Breast epithelium (tissue), 4 donors: ENCODE results near the gene TRPC4AP. TPM values are rescaled to one million over a fixed set of nuclear protein-coding genes. Genes with fewer than 3 reads are reported as not detected.

ENCODE experiments used
- DNase-seq, 2 donors: peaks; one replicate each; pipeline ENCODE4 v3.0.0-alpha.2; 2019; ENCODE audit warnings: low spot score in 2 of 2
- H3K27ac ChIP-seq, 2 donors: fragments of 200-600 bp; sonication (generic) in 1 of 2; one replicate each; pipeline ENCODE4 v1.5.1; 2016 to 2019; ENCODE audit warnings: mild to moderate bottlenecking in 1 of 2
- H3K27me3 ChIP-seq, 2 donors: fragments of 200-600 bp; sonication (generic) in 1 of 2; one replicate each; pipeline versions ENCODE4 v1.5.1 to v1.6.0; 2017 to 2019; ENCODE audit warnings: control low read depth in 1 of 2, mild to moderate bottlenecking in 1 of 2
- H3K36me3 ChIP-seq: fragments of 200-600 bp; one replicate; pipeline ENCODE4 v1.5.1; 2019
- H3K4me1 ChIP-seq, 2 donors: fragments of 200-600 bp; sonication (generic); one replicate each; pipeline ENCODE4 v1.5.1; 2016 to 2019; ENCODE audit warnings: control low read depth in 1 of 2
- H3K4me3 ChIP-seq, 3 donors: fragments of 200-600 bp; sonication (generic); 1 replicate in 2 of 3; 2 replicates in 1 of 3; pipeline ENCODE4 v1.5.1; 2016 to 2019; ENCODE audit warnings: mild to moderate bottlenecking in 3 of 3, moderate library complexity in 2 of 3
- H3K9me3 ChIP-seq, 2 donors: fragments of 200-600 bp; sonication (generic) in 1 of 2; one replicate each; pipeline ENCODE4 v1.5.1; 2016 to 2019; ENCODE audit warnings: control low read depth in 1 of 2
- POLR2A ChIP-seq: fragments of 450-650 bp; IDR thresholded peaks from one replicate; pipeline ENCODE4 v1.6.1; 2016; ENCODE audit warnings: antibody characterized with exemption, mild to moderate bottlenecking, moderate library complexity
- POLR2AphosphoS5 ChIP-seq, 3 donors: sonication (generic); formaldehyde crosslinking; IDR thresholded peaks; one replicate each; pipeline ENCODE4 v1.6.1; 2017; ENCODE audit warnings: antibody characterized with exemption in 3 of 3
- intact Hi-C: fragments of 100-400 bp; cut with DNase I; formaldehyde crosslinking; loops from one replicate; pipeline ENCODE4 v1.15.1; 2023; ENCODE audit warnings: low total_unique reads
- total RNA-seq, 3 donors: library from RNA; depleted of rRNA; stranded (reverse); fragments of >200 nt; gene quantifications; one replicate each; pipeline ENCODE4 v1.1.0, GENCODE V29; 2016
- TF ChIP-seq, protein P1 (sequence below), 3 donors: fragments of 450-650 bp; IDR thresholded peaks; one replicate each; pipeline ENCODE4 v1.5.1; 2016 to 2017; ENCODE audit warnings: antibody characterized with exemption in 3 of 3, mild to moderate bottlenecking in 3 of 3, moderate library complexity in 3 of 3

TRPC4AP gene
- total RNA-seq, 3 donors from 2014 or later: 62.6 to 71.7 (median 69.5) TPM

GRCh38 chr20:34956041-34956458, 136.6 kb downstream of the TRPC4AP start:
- Histone ChIP-seq H3K4me3 (peak overlapping the region; percentile 56 to 81 (median 71)), H3K36me3 (no peaks in the 10 kb centered on the region), H3K27me3 (no peaks in the 10 kb centered on the region), H3K9me3 (no peaks in the 10 kb centered on the region), H3K27ac (peak overlapping the region; percentile 90 to 94), H3K4me1 (peaks cover 0 to 4% of the 10 kb centered on the region in 2 donors)
- DNase-seq: no peak
- TF ChIP-seq POLR2AphosphoS5 (IDR thresholded peaks at IDR 0.05): no peak
- TF ChIP-seq, protein P1, sequence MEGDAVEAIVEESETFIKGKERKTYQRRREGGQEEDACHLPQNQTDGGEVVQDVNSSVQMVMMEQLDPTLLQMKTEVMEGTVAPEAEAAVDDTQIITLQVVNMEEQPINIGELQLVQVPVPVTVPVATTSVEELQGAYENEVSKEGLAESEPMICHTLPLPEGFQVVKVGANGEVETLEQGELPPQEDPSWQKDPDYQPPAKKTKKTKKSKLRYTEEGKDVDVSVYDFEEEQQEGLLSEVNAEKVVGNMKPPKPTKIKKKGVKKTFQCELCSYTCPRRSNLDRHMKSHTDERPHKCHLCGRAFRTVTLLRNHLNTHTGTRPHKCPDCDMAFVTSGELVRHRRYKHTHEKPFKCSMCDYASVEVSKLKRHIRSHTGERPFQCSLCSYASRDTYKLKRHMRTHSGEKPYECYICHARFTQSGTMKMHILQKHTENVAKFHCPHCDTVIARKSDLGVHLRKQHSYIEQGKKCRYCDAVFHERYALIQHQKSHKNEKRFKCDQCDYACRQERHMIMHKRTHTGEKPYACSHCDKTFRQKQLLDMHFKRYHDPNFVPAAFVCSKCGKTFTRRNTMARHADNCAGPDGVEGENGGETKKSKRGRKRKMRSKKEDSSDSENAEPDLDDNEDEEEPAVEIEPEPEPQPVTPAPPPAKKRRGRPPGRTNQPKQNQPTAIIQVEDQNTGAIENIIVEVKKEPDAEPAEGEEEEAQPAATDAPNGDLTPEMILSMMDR (IDR thresholded peaks at IDR 0.05): no peak
- intact Hi-C loops: loop anchor here (5.0 kb wide), 1 partner anchor 84 kb away; the partner anchor contains the start of gene GGT7

GRCh38 chr20:34955231-34956040, 137.2 kb downstream of the TRPC4AP start, which contains the start of the genes GSS and MYH7B:
Gene GSS, minus strand, starts transcription at chr20:34955806. Its CDS starts 3,954 bp downstream, at chr20:34951852.
Gene MYH7B, plus strand, starts transcription at chr20:34955868. Its CDS starts 22,138 bp downstream, at chr20:34978006.
- H3K27ac ChIP-seq: peak within 1 kb of the TSS; percentile 90 to 94
- TF ChIP-seq, protein P1 (IDR thresholded peaks at IDR 0.05): peak in 2 of 3 donors; percentile 57 to 70
- peak; percentile 91 to 95 (median 93) for TF ChIP-seq POLR2AphosphoS5 (IDR thresholded peaks at IDR 0.05)
- TF ChIP-seq POLR2A: peak; percentile 72
- no peaks in the 10 kb centered on the region for H3K9me3 ChIP-seq
- H3K27me3 ChIP-seq: no peaks in the 10 kb centered on the region
- peak; percentile 96 to 97 for DNase-seq
- H3K4me3 ChIP-seq: peak within 1 kb of the TSS; percentile 56 to 81 (median 71)
- H3K4me1 ChIP-seq: peaks cover 0 to 4% of the 10 kb centered on the region in 2 donors
- no peaks in the 10 kb centered on the region for H3K36me3 ChIP-seq
- intact Hi-C loops: loop anchor here (5.0 kb wide), 1 partner anchor 83 kb away; the partner anchor contains the start of gene GGT7

- no peak for DNase-seq
- Histone ChIP-seq H3K9me3 (no peaks in the 10 kb centered on the region), H3K36me3 (no peaks in the 10 kb centered on the region), H3K4me1 (peaks cover 0 to 4% of the 10 kb centered on the region in 2 donors), H3K27ac (peak overlapping the region; percentile 90 to 94), H3K27me3 (no peaks in the 10 kb centered on the region), H3K4me3 (peak overlapping the region; percentile 56 to 81 (median 71))
- TF ChIP-seq POLR2AphosphoS5 (IDR thresholded peaks at IDR 0.05) (no peak), POLR2A (no peak)
- TF ChIP-seq, protein P1 (IDR thresholded peaks at IDR 0.05): no peak
- intact Hi-C loops: loop anchor here (5.0 kb wide), 1 partner anchor 83 kb away; the partner anchor contains the start of gene GGT7
These were observed 137.7 kb downstream of the TRPC4AP start for GRCh38 chr20:34954904-34955230.

DNA sequence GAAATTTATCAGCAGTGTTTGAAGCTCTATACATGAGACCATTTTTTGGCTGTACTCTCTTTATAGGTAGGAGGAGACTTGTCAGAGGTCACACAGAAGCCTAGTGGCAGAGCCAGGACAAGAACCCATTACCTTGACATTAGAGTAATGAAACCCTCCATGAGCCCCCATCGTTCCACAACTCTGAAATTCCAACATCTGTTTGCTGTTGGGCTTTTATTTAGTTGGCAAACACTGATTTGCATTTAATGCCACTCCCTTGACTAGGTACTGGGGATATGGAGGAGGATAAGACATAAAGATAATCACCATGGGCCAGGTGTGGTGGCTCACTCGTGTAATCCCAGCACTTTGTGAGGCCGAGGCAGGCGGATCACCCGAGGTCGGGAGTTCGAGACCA, 138.6 kb downstream of the TRPC4AP start:
- Histone ChIP-seq H3K36me3 (no peaks in the 10 kb centered on the region), H3K27me3 (no peaks in the 10 kb centered on the region), H3K4me3 (no peak overlapping the region), H3K27ac (no peak overlapping the region), H3K9me3 (no peaks in the 10 kb centered on the region), H3K4me1 (peaks cover 0 to 4% of the 10 kb centered on the region in 2 donors)
- no peak for DNase-seq
- TF ChIP-seq POLR2AphosphoS5 (IDR thresholded peaks at IDR 0.05) (no peak), POLR2A (no peak)
- intact Hi-C loops: no loop called here

- Histone ChIP-seq H3K4me3 (no peak overlapping the region), H3K4me1 (peaks cover 0 to 4% of the 10 kb centered on the region in 2 donors), H3K27me3 (no peaks in the 10 kb centered on the region), H3K9me3 (no peaks in the 10 kb centered on the region), H3K27ac (no peak overlapping the region), H3K36me3 (no peaks in the 10 kb centered on the region)
- TF ChIP-seq POLR2A (no peak), POLR2AphosphoS5 (IDR thresholded peaks at IDR 0.05) (no peak)
- TF ChIP-seq, protein P1 (IDR thresholded peaks at IDR 0.05): no peak
- intact Hi-C loops: no loop called here
- no peak for DNase-seq
These were observed 139.9 kb downstream of the TRPC4AP start for GRCh38 chr20:34952671-34953070.

Other genes starting within 250 kb of the TRPC4AP start
- gene GGT7, start 220.0 kb downstream of the TRPC4AP start, total RNA-seq: 10 to 100 TPM; 13.1 to 21.8 (median 16.4) TPM
- gene ACSS2, start 216.2 kb downstream of the TRPC4AP start, total RNA-seq: 100 to 1,000 TPM in 1 of 3 donors, 10 to 100 TPM in 2; 70.1 to 137 (median 71.1) TPM
- gene GSS, start 137.0 kb downstream of the TRPC4AP start, total RNA-seq: 10 to 100 TPM; 33.4 to 61.9 (median 53.7) TPM
- gene MYH7B, start 136.9 kb downstream of the TRPC4AP start, total RNA-seq: 1 to 10 TPM in 1 of 3 donors, under 1 TPM in 2; 0.66 to 1.1 (median 0.73) TPM
- 10 to 100 TPM; 19.3 to 25.8 (median 22.4) TPM for gene EDEM2, start 54.5 kb upstream of the TRPC4AP start, total RNA-seq
- 10 to 100 TPM; 34.1 to 87.9 (median 39.8) TPM for gene PROCR, start 79.3 kb upstream of the TRPC4AP start, total RNA-seq
- 1 to 10 TPM in 1 of 3 donors, under 1 TPM in 2; 0.80 to 2.5 (median 0.98) TPM for gene MMP24, start 133.9 kb upstream of the TRPC4AP start, total RNA-seq
- gene MMP24OS, start 185.3 kb upstream of the TRPC4AP start, total RNA-seq: 10 to 100 TPM; 17.4 to 34.1 (median 32.9) TPM
- gene EIF6, start 192.0 kb upstream of the TRPC4AP start, total RNA-seq: 10 to 100 TPM; 81.9 to 98.6 (median 88.0) TPM
- gene FAM83C, start 199.6 kb upstream of the TRPC4AP start, total RNA-seq: under 1 TPM in 1 of 3 donors, not detected in 2; 0.15 TPM